GM19324 (cell line): ENCODE data around the gene METTL25B.

Experiments used
- ATAC-seq: cut with Tn5 transposase; IDR thresholded peaks from one replicate; pipeline ENCODE4 v1.9.1; 2021; ENCODE audit warnings: mild to moderate bottlenecking, moderate library complexity; ENCODE audit not compliant: unreplicated experiment, low FRiP score

METTL25B gene

DNA sequence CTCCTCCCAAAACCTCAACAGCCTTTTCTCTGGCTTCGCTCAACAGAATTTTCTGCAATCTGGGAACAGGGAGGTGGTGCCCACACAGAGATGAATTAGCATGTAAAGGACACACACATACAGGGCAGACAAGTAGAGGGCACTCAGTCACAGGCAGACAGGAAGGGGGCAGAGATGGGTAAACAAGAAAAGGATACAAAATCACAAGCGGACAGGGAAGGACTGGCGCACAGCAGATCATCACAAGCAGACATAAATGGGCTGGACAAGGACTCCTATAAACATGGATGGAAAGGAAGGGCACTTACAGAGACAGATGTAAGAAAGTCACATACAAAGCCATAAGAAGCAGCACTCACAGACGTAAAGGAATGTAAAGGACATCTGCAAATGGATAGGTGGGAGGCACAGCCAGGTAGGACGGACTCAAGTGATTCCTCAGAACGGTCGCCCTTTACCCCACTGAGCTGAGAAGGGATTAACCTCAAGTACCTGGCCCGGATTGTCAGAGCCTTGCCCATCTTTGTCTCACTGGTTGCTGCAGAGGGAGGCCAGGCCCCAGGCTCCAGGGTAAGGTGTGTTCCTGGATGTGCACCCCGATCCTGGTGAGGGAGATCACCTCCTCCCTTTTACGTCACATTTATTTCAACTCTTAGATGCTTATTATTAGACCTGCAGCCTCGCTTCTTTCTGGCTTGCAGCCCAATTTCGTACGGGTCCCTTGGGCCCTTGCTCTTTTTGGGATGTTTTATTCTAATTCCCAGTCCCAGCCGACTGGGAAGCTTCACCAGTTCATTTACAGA is 38.2 kb downstream of the METTL25B start:
- ATAC-seq = no peak

DNA sequence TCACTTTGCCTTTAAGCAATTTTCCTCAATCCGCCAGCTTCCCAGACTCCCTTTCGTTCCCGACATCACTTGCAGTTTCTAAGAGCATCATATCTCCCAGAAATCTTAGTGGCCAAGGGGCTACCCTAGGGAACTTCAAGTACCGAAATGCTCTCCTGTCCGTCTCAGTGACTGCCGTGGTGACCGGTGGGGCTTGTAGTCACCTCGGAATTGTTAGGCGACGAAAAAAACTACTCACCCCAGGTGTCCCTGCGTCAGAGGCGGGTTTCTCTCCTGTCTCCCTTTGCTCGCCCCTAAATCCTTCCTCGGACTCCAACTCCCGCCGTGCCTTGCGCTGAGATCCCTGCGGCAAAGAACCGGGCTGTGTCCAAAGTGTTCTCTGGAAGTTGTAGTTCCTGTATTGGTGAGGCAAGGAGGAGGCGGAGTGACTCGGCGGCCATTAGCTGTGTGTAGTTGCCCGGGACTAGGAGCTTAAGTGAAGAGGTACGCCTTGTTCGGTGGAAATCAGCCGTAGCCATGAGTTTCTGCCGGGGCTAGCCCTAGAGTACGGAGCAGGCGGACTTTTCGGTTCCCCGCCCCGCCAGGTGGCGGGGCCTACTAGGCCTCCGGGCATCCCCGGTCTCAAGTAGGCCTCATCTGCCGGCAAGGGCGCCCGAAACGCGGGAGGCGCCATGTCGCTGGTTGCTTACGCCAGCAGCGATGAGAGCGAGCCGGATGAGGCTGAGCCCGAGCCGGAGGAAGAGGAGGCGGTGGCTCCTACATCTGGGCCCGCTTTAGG is 39.0 kb downstream of the METTL25B start, which contains the start of gene PRCC:
Gene PRCC (plus strand): TSS at position 435 of the 778 bp plus-strand sequence. CDS start 237 bp downstream, at position 672.
- ATAC-seq = peak; percentile 92

DNA sequence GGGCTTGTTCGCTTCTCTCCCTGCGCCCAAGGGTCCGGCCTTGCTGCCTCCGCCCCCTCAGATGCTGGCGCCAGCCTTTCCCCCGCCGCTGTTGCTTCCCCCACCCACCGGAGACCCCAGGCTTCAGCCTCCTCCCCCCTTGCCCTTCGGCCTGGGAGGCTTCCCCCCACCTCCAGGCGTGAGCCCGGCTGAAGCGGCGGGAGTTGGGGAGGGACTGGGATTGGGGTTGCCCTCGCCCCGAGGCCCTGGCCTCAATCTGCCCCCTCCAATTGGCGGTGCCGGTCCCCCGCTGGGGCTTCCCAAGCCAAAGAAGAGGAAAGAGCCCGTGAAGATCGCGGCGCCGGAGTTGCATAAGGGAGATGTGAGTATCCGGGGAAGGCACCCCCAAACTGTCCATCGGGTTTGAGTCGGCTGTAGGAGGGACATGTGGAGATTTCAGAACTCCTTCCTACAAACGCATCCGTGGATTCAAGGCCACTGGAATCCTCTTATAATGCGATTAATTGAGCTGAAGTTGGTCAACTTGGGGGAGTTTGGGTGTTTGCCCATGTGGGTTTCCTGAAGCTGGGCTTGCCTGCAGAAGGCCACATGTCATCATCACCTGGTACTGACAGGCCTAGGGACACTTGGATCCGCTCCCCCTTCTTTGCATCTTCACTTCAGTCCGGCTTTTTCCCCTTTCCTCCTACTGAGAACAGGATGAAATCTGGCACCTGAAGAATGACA is 39.8 kb downstream of the METTL25B start:
- peak; percentile 5 for ATAC-seq

DNA sequence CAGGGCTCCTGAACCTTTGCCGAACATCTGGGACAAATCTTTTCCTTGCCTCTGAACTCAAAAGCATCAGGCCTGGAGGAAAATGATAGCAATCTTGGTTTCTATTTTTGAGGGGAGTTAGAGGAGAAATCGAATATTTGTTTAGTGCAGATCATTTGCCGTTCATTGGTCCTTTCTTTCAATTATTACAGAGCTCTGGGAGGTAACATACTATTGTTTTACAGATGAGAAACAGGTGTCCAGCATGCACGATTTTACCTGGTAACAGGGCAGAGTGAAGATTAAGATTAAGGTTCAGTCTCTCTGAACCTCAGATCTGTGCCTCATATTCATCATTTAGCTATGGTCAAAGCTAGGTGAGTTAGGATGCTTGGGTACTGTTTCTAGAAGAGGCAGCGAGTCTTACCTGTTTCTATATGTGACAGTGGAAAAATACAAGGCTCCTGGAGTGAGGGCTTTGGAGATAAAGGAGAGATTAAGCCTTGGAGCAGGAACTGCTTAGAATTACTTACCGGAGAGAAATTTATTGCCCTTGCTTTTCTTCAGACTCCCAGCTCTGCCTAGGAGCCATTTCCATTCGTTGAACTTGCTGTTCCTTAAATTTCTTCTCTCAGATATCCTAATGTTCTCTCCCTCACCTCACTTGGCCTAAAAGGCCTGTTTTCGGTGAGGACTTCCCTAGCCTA is 40.5 kb downstream of the METTL25B start:
- ATAC-seq = no peak

DNA sequence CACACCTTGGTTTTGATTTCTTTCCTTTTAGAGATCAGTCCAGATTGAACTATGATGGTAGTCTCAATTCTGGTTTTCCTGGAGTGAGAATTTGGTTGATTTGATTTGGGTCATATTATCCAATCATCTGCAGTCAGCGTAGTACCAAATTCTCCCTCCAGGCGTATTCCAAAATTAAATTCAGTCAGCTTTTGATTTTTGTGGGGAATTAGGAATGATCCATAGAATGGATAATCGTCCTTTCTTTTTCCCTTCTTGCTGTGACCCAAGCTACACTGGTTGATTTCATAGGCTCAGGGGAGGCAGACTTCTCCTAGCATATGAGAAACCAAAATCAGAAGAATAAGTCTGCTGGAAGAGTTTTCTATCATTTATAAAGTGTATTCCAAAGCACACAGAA is 44.0 kb downstream of the METTL25B start:
- ATAC-seq = no peak

DNA sequence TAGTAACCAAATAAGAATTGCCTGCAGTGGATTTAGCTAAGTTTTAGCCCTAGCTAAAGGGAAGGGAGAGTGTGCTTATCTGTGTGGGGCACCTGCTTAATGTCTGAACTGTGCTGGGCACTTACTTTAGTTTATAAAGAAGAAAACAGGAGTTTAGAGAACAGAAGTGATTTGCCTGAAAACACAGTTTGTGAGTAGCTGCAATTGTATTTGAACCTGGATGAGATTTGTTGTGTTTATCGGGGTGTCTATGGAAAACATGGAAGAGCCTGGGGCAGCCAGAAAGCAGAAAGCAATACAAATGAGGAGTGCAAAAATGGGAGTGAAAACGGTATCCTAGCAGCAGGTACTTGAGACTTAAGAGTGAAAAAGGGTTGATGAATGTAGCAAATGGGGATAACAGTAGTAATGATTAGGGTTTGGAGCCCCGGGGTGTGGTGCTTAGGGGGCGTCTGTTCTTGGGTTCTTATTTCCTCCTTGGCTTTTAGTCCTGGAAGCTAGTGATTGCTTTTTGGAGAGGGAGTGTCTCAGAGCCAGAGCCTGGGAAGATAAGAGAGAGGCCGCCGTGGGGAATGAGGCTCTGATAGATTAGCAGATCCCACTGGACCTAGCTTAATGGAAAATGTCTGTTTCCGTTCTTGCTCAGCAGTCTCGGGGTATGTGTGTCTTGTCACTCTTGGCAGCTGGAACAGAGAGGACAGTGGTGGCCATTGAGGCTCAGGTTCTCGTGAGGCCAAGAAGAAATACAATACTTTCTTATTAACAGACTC is 44.6 kb downstream of the METTL25B start:
- no peak for ATAC-seq

DNA sequence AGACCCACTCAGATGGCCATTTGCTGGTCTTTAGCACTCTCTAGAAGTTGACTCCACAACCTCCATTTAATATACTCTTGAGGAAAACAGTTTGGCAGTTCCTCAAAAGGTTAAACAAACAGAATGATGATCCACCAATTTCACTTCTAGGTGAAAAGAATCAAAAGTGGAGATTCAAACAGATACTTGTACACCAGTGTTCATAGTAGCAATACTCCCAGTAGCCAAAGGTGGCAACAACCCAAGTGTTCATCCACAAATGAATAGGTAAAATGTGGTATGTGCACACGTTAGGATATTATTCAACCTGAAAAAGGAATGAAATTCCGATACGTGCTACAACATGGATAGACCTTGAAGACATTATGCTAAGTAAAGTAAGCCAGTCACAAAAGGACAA is 45.3 kb downstream of the METTL25B start:
- no peak for ATAC-seq

DNA sequence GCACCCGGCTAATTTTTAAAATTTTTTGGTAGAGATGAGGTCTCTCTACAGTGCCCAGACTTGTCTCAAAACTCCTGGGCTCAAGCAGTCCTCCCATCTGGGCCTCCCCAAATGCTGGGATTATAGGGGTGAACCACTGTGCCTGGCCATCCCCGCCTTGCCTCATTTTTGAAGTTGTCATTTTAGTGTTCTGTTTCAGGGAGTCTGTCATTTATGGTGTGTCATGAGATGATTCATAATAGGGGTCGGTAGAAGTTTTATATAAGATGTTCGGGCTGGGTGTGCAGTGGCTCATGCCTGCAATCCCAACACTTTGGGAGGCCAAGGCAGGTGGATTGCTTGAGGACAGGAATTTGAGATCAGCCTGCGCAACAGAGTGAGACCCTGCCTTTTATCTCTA is 47.5 kb downstream of the METTL25B start:
- ATAC-seq = no peak

DNA sequence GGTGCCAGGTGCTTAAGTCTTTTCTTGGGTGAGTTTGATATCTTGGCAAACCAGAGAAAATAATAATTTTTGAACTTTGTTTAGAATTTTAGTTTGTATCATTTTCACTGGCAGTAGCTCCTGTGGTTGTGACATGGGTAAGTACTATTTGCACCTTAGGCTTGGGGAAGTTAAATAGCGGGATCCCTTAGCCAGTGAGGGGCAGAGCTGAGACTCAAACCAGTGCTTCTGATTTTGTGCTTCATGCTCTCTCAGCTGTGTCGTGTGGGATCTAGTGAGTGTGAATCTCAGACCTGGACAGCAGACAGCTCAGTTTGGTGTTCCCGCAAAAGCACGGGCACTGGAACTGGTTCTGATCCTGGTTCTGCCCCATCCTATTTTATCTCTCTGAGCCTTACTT is 48.7 kb downstream of the METTL25B start:
- ATAC-seq = no peak

DNA sequence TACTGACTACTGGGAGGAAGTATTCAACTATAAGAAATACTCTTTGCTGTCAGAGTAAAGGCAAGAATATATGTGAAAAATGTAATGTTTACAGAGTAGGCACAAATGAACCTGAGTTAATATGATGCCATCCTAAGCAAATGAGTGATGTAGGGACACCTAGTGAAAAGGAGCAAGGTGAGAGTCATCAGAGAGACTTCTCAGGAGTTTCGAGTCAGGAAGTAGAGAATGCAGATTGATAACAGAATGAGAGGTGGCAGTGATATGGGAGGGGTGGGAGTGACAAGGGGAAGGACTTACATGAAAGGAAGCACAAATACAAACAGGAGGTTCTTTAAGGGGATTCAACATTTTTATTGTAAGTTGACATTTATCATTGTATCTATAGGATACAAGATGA is 49.3 kb downstream of the METTL25B start:
- no peak for ATAC-seq

DNA sequence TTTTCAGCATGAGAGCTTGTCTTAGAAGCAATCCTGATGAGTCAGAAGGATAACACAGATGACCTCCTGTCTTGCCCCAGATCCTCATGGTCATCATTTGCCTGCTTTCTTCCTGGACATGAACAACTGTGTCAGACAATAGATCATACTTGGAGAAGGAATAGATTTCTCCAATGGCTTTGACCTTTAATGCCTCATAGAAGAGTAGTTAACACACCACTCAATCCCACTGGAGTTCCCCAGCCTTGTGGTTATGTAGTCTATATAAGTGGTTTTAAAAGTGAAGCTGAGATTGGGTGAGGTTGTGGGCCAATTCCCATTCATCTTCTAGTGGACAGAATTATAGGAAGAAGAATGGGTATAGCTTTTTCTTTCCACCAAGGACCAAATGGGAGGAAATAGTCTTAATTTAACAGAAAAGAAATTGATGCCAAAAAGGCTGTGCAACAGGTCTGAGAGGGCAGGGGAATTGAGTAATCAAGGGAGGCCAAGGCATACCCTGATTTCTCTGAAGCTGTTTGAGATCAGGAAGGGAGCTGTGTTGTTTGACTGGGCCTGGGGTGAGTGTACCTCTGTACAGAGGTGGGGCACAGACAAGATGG is 53.4 kb downstream of the METTL25B start:
- ATAC-seq = no peak

DNA sequence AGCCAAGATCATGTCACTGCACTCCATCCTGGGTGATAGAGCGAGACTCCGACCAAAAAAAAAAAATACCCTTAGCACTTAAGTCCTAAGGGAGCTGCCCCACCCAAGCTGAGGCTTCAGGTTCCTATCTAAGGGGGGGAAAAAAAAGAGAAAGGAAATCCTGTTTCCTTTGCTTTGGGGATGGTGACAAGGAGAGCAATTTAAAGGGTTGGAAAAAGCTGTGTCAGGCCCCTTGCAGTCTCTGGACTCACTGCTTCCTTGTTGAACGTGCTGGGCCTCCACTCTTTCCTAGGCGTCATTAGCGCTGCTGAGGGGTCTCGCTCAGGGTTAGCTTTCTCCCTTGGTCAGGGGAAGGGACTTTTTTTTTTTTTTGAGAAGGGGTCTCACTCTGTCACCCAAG is 57.2 kb downstream of the METTL25B start:
- no peak for ATAC-seq
